OCI-LY1 (cell line): ENCODE data around the gene SOSTDC1.

Experiments
- H2AFZ ChIP-seq: fragments of 200-600 bp; sonication (generic), shearing (Covaris generic); 2 replicates; pipeline ENCODE4 v1.6.0; 2014; ENCODE audit warnings: antibody characterized with exemption, mild to moderate bottlenecking, low read length
- H3F3A ChIP-seq: fragments of 200-600 bp; sonication (generic), shearing (Covaris generic); 2 replicates; pipeline ENCODE4 v1.6.0; 2014; ENCODE audit warnings: mild to moderate bottlenecking, antibody characterized with exemption, low read length, moderate library complexity; ENCODE audit not compliant: insufficient read depth
- H3K27ac ChIP-seq: fragments of 200-600 bp; sonication (generic); 2 replicates; pipeline ENCODE4 v1.5.1; 2014; ENCODE audit warnings: low read length, mixed run types, mild to moderate bottlenecking, low read depth; ENCODE audit not compliant: poor library complexity, severe bottlenecking
- H3K27me3 ChIP-seq: fragments of 200-600 bp; sonication (generic); 2 replicates; pipeline ENCODE4 v1.6.0; 2014; ENCODE audit warnings: antibody characterized with exemption, mild to moderate bottlenecking, low read length, moderate library complexity; ENCODE audit not compliant: insufficient read depth
- H3K36me3 ChIP-seq: fragments of 200-600 bp; sonication (generic); 2 replicates; pipeline ENCODE4 v1.6.1; 2014; ENCODE audit warnings: mild to moderate bottlenecking, antibody characterized with exemption, low read length, moderate library complexity, mixed read lengths; ENCODE audit not compliant: insufficient read depth
- H3K4me1 ChIP-seq: fragments of 200-600 bp; sonication (generic); 2 replicates; pipeline ENCODE4 v1.5.1; 2014; ENCODE audit warnings: mild to moderate bottlenecking, low read length, moderate library complexity; ENCODE audit not compliant: insufficient read depth, severe bottlenecking
- H3K4me2 ChIP-seq: fragments of 200-600 bp; sonication (generic), shearing (Covaris generic); 2 replicates; pipeline ENCODE4 v1.6.1; 2014; ENCODE audit warnings: low read length
- H3K4me3 ChIP-seq: fragments of 200-600 bp; sonication (generic); 2 replicates; pipeline ENCODE4 v1.5.1; 2014; ENCODE audit warnings: low read length, low read depth, mild to moderate bottlenecking, mixed read lengths; ENCODE audit not compliant: poor library complexity, severe bottlenecking
- H3K79me2 ChIP-seq: fragments of 200-600 bp; shearing (Covaris generic); 2 replicates; pipeline ENCODE4 v1.6.1; 2016; ENCODE audit warnings: mixed run types, low read length, mixed read lengths; ENCODE audit not compliant: insufficient read depth
- H3K9ac ChIP-seq: fragments of 200-600 bp; sonication (generic), shearing (Covaris generic); 2 replicates; pipeline ENCODE4 v1.6.1; 2014; ENCODE audit warnings: mild to moderate bottlenecking, low read length, mixed read lengths
- H3K9me2 ChIP-seq: fragments of 200-600 bp; sonication (generic), shearing (Covaris generic); 2 replicates; pipeline ENCODE4 v1.6.1; 2014; ENCODE audit warnings: low read depth, mild to moderate bottlenecking, low read length, mixed read lengths
- H3K9me3 ChIP-seq: fragments of 200-600 bp; shearing (Covaris generic); 2 replicates; pipeline ENCODE4 v1.6.1; 2014; ENCODE audit warnings: low read length, mixed read lengths
- H4K20me1 ChIP-seq: fragments of 200-600 bp; sonication (generic), shearing (Covaris generic); 2 replicates; pipeline ENCODE4 v1.6.0; 2016; ENCODE audit warnings: mild to moderate bottlenecking, low read length; ENCODE audit not compliant: insufficient read depth
- EZH2 ChIP-seq: fragments of 200-600 bp; sonication (generic), shearing (Covaris generic); IDR thresholded peaks from 2 replicates; pipeline ENCODE4 v1.8.0; 2017; ENCODE audit warnings: borderline replicate concordance, mixed run types, mild to moderate bottlenecking, antibody characterized with exemption, low read length, moderate library complexity, mixed read lengths
- TF ChIP-seq, protein P1 (sequence below): fragments of 200-600 bp; sonication (generic), shearing (Covaris generic); IDR thresholded peaks from 2 replicates; pipeline ENCODE4 v1.5.1; 2017; ENCODE audit warnings: mild to moderate bottlenecking, antibody characterized with exemption, low read length, moderate library complexity, mixed read lengths

Gene SOSTDC1

DNA sequence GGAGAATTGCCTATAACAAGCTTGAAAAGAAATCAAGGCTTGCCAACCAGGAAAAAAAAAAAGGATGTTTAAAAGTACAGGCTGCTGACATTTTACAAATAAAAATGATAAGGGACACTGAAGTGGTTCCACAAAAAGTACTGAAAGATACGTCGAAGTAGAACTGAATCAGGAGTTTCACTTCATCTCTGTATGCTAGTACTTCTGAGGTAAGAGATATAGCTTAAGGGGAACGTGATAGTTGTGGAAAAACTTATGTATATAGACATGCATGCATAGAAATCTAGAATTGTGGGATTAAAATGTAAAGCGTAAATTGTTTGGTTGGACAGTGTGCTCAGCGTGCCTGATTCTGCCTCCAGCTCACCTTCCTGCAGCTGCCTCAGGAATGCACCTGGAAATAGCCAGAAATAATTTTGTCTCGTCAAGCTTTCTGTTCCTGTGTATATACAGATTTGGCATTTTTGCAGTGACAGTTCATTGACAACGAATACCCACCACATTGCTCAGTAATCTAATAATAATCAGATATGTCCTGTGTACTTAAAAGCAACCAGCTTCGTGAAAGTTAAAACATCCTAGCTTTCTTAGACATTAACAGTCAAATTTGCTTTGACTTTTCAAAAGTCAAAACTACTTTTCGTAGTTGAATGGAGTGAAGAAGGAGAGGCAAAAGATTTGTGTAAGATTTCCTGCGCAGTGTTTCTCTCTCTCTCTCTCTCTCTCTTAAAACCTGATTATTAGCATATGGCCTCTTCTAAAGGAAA is 1.4 kb downstream of the SOSTDC1 start:
- Histone ChIP-seq H2AFZ (no peak overlapping the region), H3K36me3 (no peaks in the 10 kb centered on the region), H3K9ac (no peak overlapping the region), H3K79me2 (no peaks in the 10 kb centered on the region), H3K4me1 (no peaks in the 10 kb centered on the region), H4K20me1 (no peaks in the 10 kb centered on the region), H3K9me2 (no peaks in the 10 kb centered on the region), H3K4me3 (no peak overlapping the region), H3K27ac (no peak overlapping the region), H3K27me3 (no peaks in the 10 kb centered on the region), H3K9me3 (no peaks in the 10 kb centered on the region), H3K4me2 (no peak overlapping the region), H3F3A (no peaks in the 10 kb centered on the region)
- no peak for TF ChIP-seq EZH2
- TF ChIP-seq, protein P1, sequence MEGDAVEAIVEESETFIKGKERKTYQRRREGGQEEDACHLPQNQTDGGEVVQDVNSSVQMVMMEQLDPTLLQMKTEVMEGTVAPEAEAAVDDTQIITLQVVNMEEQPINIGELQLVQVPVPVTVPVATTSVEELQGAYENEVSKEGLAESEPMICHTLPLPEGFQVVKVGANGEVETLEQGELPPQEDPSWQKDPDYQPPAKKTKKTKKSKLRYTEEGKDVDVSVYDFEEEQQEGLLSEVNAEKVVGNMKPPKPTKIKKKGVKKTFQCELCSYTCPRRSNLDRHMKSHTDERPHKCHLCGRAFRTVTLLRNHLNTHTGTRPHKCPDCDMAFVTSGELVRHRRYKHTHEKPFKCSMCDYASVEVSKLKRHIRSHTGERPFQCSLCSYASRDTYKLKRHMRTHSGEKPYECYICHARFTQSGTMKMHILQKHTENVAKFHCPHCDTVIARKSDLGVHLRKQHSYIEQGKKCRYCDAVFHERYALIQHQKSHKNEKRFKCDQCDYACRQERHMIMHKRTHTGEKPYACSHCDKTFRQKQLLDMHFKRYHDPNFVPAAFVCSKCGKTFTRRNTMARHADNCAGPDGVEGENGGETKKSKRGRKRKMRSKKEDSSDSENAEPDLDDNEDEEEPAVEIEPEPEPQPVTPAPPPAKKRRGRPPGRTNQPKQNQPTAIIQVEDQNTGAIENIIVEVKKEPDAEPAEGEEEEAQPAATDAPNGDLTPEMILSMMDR: no peak

DNA sequence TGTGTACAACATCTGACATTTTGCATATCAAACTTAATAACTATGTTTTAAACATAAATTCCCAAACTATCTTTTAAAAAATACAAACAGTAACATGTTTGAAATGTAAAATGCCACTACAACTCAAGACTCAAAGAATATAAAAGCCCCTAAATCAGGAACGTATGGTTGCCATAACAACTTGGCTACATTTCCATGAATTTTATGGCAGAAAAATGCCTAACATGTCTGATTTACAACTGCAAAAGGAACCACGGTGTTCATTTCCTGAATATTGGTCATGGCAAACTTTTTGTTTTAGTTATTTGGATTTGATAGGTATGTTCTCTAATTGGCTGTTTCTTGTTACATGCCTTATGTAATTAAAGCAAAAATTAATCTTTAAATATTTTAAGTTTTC is 2.0 kb downstream of the SOSTDC1 start:
- Histone ChIP-seq H3K27me3 (no peaks in the 10 kb centered on the region), H3K4me2 (no peak overlapping the region), H3K4me3 (no peak overlapping the region), H3K4me1 (no peaks in the 10 kb centered on the region), H3K9me2 (no peaks in the 10 kb centered on the region), H2AFZ (no peak overlapping the region), H4K20me1 (no peaks in the 10 kb centered on the region), H3K27ac (no peak overlapping the region), H3K79me2 (no peaks in the 10 kb centered on the region), H3K9me3 (no peaks in the 10 kb centered on the region), H3K9ac (no peak overlapping the region), H3F3A (no peaks in the 10 kb centered on the region), H3K36me3 (no peaks in the 10 kb centered on the region)
- TF ChIP-seq, protein P1: no peak
- TF ChIP-seq EZH2: no peak

DNA sequence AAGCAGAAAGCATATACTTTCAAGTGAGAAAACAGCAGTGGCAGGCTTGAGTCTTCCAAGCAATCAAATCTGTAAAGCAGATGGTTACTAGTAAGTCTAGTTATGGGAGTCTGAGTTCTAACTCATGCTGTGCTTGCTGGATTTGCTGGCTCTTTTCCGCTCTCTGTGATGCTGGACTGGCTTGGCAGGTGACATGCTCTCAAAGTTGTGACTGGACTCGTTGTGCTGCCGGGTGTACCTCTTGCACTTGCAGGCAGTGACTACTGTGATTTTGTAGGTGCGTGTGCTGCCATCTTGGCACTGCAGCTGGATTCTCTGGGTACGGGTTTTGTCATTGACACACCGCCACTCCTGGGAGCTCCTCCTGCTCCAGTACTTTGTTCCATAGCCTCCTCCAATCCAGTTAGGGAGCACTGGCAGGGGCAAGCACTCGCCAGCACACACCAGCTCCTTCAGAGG is 3.1 kb downstream of the SOSTDC1 start:
- H3K27me3 ChIP-seq: no peaks in the 10 kb centered on the region
- no peak overlapping the region for H3K4me2 ChIP-seq
- no peaks in the 10 kb centered on the region for H4K20me1 ChIP-seq
- TF ChIP-seq EZH2: no peak
- TF ChIP-seq, protein P1: no peak
- H3K9me3 ChIP-seq: no peaks in the 10 kb centered on the region
- no peak overlapping the region for H2AFZ ChIP-seq
- H3K9ac ChIP-seq: no peak overlapping the region
- no peaks in the 10 kb centered on the region for H3K9me2 ChIP-seq
- H3K79me2 ChIP-seq: no peaks in the 10 kb centered on the region
- H3K27ac ChIP-seq: no peak overlapping the region
- H3K4me3 ChIP-seq: no peak overlapping the region
- H3F3A ChIP-seq: no peaks in the 10 kb centered on the region
- H3K36me3 ChIP-seq: no peaks in the 10 kb centered on the region
- no peaks in the 10 kb centered on the region for H3K4me1 ChIP-seq
